Peyer's patch (tissue), 4 donors: ENCODE measurements around the gene OR13J1. TPM values are rescaled to one million over a fixed set of nuclear protein-coding genes. Genes with fewer than 3 reads are reported as not detected.
A peak's percentile ranks its signal among the peaks of the same experiment; 100 is the strongest.

ENCODE experiments used
- DNase-seq, 3 donors: peaks; one replicate each; pipeline ENCODE4 v3.0.0-alpha.2; 2017 to 2019
- H3K27ac ChIP-seq, 4 donors: fragments of 200-600 bp; sonication (generic); one replicate each; pipeline ENCODE4 v1.5.1; 2016 to 2019
- H3K27me3 ChIP-seq, 2 donors: fragments of 200-600 bp; sonication (generic); one replicate each; pipeline ENCODE4 v1.5.1; 2019
- H3K36me3 ChIP-seq, 3 donors: fragments of 200-600 bp; sonication (generic); one replicate each; pipeline ENCODE4 v1.5.1; 2016 to 2019
- H3K4me1 ChIP-seq, 4 donors: fragments of 200-600 bp; sonication (generic); one replicate each; pipeline ENCODE4 v1.5.1; 2016 to 2019
- H3K4me3 ChIP-seq, 4 donors: fragments of 200-600 bp; sonication (generic); 1 replicate in 3 of 4; 2 replicates in 1 of 4; pipeline ENCODE4 v1.5.1; 2016 to 2019; ENCODE audit warnings: mild to moderate bottlenecking in 1 of 4
- H3K9me3 ChIP-seq, 4 donors: fragments of 200-600 bp; sonication (generic); one replicate each; pipeline ENCODE4 v1.5.1; 2016 to 2019; ENCODE audit warnings: mild to moderate bottlenecking in 1 of 4
- POLR2A ChIP-seq, 2 donors: fragments of 450-650 bp; IDR thresholded peaks; one replicate each; pipeline ENCODE4 v1.5.1; 2017; ENCODE audit warnings: antibody characterized with exemption in 2 of 2, mild to moderate bottlenecking in 2 of 2, moderate library complexity in 2 of 2
- total RNA-seq, 4 donors: library from RNA; depleted of rRNA; stranded (reverse); fragments of >200 nt; gene quantifications; one replicate each; pipeline ENCODE4 v1.1.0, GENCODE V29; 2016
- TF ChIP-seq, protein P1 (sequence below), 6 experiments: fragments of 450-650 bp in 4 of 6; fragments of 200-600 bp in 2 of 6; sonication (generic) in 1 of 6; IDR thresholded peaks; one replicate each; pipeline ENCODE4 v1.5.1; 2017 to 2019; ENCODE audit warnings: antibody characterized with exemption in 6 of 6, mild to moderate bottlenecking in 3 of 6, moderate library complexity in 1 of 6

Gene OR13J1
- total RNA-seq, 4 donors from 2014 or later = not detected

DNA sequence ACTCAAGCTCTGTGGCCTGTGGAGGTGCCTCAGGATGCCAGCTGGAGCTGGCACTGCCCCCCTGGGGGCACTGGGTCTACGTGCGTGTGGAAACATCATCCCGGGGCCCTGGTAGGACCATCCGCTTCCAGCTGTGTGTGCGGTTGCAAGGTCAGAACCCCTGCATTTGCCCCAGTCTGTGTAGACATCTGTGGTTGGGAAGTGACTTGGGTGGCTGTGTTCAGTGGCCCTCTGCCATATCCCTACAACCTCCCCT is 28.6 kb downstream of the OR13J1 start:
- Histone ChIP-seq H3K27me3 (no peaks in the 10 kb centered on the region), H3K4me1 (peaks cover 0 to 23% (median 5%) of the 10 kb centered on the region in 4 donors), H3K4me3 (no peak overlapping the region), H3K9me3 (no peaks in the 10 kb centered on the region), H3K27ac (no peak overlapping the region), H3K36me3 (no peaks in the 10 kb centered on the region)
- no peak for TF ChIP-seq POLR2A (IDR thresholded peaks at IDR 0.05)
- TF ChIP-seq, protein P1, sequence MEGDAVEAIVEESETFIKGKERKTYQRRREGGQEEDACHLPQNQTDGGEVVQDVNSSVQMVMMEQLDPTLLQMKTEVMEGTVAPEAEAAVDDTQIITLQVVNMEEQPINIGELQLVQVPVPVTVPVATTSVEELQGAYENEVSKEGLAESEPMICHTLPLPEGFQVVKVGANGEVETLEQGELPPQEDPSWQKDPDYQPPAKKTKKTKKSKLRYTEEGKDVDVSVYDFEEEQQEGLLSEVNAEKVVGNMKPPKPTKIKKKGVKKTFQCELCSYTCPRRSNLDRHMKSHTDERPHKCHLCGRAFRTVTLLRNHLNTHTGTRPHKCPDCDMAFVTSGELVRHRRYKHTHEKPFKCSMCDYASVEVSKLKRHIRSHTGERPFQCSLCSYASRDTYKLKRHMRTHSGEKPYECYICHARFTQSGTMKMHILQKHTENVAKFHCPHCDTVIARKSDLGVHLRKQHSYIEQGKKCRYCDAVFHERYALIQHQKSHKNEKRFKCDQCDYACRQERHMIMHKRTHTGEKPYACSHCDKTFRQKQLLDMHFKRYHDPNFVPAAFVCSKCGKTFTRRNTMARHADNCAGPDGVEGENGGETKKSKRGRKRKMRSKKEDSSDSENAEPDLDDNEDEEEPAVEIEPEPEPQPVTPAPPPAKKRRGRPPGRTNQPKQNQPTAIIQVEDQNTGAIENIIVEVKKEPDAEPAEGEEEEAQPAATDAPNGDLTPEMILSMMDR (IDR thresholded peaks at IDR 0.05) = no peak
- DNase-seq = no peak

DNA sequence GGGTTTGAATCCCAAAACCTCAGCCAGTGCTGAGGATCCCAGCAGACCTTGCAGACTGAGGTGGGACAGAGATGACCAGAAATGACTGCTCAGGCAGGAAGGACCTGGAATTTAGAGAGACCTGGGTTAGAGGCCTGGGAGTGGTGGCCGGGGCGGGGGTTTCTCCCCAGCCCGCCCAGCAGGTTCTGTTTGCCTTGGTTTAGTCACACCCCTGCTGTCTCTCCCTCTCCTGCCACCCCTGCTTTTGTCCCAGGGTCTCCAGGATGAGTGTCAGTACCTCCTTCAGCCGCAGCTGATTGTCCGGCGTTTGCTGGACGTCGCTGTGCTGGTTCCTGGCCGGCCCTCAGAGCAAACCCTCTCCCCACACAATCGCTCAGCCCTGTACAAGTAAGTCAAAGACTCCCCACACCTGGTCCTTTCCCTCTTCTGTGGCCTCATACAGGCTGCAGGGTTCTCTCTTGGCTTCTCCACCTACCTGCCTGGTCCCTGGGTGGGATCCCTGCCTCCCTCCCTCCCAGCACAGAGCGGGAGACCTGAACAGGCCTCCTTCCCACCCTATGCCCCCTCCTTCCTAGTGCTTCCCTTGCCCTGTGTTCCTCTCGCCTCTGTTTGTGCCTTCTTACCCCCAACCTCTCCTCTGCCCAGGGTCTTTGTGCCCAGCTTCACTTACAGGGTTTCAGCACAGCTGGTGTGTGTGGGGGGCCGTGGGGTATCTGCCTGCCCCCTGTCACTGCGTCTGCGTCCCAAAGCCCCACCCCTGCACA is 29.1 kb downstream of the OR13J1 start:
- TF ChIP-seq, protein P1 (IDR thresholded peaks at IDR 0.05) = no peak
- no peak for TF ChIP-seq POLR2A (IDR thresholded peaks at IDR 0.05)
- Histone ChIP-seq H3K9me3 (no peaks in the 10 kb centered on the region), H3K27me3 (no peaks in the 10 kb centered on the region), H3K4me3 (no peak overlapping the region), H3K36me3 (no peaks in the 10 kb centered on the region), H3K4me1 (peaks cover 0 to 22% (median 3%) of the 10 kb centered on the region in 4 donors), H3K27ac (no peak overlapping the region)
- DNase-seq = no peak

DNA sequence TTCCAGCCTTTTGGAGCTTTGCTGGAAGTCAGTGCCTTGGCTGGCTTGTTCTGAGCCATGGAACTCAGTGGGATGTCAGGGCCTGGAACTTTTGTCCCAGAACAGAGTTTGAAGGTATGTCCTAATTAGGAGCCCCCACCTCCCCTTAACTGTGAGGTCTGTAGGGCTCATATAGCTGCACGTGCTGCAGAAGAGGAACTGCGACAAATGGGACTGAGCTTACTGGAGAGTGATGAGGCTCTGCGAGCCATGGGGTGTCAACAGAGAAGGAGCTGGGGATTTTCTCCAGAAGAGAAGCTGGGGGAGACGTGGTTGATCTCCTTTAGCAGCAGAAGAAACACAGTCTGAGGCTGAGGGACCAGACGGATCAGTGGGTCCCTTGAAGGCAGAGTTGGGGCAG is 30.3 kb downstream of the OR13J1 start:
- Histone ChIP-seq H3K36me3 (no peaks in the 10 kb centered on the region), H3K27ac (no peak overlapping the region), H3K4me3 (no peak overlapping the region), H3K27me3 (no peaks in the 10 kb centered on the region), H3K9me3 (no peaks in the 10 kb centered on the region), H3K4me1 (peaks cover 0 to 20% (median 3%) of the 10 kb centered on the region in 4 donors)
- TF ChIP-seq, protein P1 (IDR thresholded peaks at IDR 0.05) = no peak
- no peak for TF ChIP-seq POLR2A (IDR thresholded peaks at IDR 0.05)
- DNase-seq = no peak

DNA sequence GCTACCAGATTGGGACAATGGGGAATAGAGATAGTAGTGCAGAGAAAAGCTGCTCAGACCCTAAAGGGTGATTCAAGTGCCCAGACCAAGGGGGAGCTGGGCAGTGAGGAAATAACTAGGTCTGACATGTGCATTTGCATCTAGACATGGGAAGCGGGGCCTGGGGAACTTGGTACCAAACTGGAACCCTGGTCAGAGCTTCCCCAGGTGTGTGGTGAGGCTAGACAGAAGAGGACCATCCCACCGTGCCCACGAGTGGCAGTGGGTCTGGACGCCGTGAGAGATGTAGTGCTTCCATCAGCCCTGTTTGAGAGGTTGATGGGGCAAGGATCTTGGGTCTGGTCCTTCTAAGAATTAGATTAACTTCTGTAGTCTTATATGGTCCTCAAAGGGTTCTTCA is 33.6 kb downstream of the OR13J1 start:
- Histone ChIP-seq H3K27me3 (no peaks in the 10 kb centered on the region), H3K9me3 (no peaks in the 10 kb centered on the region), H3K36me3 (no peaks in the 10 kb centered on the region), H3K4me1 (peaks cover 0 to 19% (median 15%) of the 10 kb centered on the region in 4 donors), H3K4me3 (no peak overlapping the region), H3K27ac (no peak overlapping the region)
- no peak for DNase-seq
- TF ChIP-seq, protein P1 (IDR thresholded peaks at IDR 0.05) = no peak
- TF ChIP-seq POLR2A (IDR thresholded peaks at IDR 0.05) = no peak

DNA sequence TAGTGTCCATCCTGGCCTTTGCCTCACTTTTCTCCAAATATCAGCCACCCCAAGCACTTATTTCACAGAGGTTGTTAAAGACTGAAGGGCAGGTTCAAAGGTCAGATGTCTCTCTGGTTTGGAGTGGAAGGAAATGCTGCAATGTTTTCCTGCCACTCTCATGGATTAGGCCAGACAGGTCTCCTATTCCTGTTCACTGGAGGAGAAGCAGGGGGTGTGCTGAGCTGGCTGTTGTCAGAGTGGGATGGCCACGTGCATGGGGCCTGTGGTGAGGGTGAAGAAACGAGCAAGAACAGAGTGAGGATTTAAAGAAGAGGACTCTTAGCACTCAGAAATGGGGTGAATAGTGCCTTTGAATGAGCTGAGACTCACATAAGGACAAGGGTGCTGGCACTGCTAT is 34.4 kb downstream of the OR13J1 start:
- H3K27me3 ChIP-seq = no peaks in the 10 kb centered on the region
- TF ChIP-seq POLR2A (IDR thresholded peaks at IDR 0.05) = no peak
- TF ChIP-seq, protein P1 (IDR thresholded peaks at IDR 0.05) = no peak
- H3K27ac ChIP-seq = peak overlapping the region in 1 of 4 donors; percentile 42
- no peak overlapping the region for H3K4me3 ChIP-seq
- H3K9me3 ChIP-seq = no peaks in the 10 kb centered on the region
- peaks cover 0 to 19% (median 15%) of the 10 kb centered on the region in 4 donors for H3K4me1 ChIP-seq
- H3K36me3 ChIP-seq = no peaks in the 10 kb centered on the region
- no peak for DNase-seq
